HG02763 (cell line): ENCODE measurements around the gene TTC33.
"Not testable (repeated sequence)": the region's sequence is repeated elsewhere in the genome, so short reads cannot be mapped to it uniquely, and the experiment has no call there.

Experiments used
- ATAC-seq: cut with Tn5 transposase; IDR thresholded peaks from one replicate; pipeline ENCODE4 v1.9.1; 2021; ENCODE audit warnings: mild to moderate bottlenecking, moderate library complexity; ENCODE audit not compliant: unreplicated experiment

TTC33 gene

DNA sequence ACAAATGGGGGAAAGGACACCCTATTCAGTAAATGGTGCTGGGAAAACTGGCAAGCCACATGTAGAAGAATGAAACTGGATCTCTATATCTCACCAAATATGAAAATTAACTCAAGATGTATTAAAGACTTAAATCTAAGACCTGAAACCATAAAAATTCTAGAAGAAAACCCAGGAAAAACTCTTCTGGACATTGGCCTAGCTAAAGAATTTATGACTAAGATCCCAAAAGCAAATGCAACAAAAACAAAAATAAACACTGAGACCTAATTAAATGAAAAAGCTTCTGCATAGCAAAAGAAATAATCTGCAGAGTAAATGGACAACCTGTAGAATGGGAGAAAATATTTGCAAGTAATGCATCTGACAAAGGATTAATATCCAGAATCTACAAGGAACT lies 99.7 kb downstream of the TTC33 start:
- ATAC-seq: not testable (repeated sequence)

DNA sequence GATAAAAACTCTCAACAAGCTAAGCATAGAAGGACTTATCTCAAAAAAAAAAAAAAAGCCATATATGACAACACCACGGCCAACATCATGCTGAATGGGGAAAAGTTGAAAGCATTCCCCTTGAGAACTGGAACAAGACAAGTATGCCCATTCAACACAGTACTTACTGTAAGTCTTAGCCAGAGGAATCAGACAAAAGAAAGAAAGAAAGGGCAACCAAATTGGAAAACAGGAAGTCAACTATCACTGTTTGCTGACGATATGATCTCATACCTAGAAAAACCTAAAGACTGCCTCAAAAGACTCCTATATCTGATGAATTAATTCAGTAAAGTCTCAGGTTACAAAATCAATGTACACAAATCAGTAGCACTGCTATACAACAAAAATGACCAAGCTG lies 100.6 kb downstream of the TTC33 start:
- ATAC-seq: no peak

DNA sequence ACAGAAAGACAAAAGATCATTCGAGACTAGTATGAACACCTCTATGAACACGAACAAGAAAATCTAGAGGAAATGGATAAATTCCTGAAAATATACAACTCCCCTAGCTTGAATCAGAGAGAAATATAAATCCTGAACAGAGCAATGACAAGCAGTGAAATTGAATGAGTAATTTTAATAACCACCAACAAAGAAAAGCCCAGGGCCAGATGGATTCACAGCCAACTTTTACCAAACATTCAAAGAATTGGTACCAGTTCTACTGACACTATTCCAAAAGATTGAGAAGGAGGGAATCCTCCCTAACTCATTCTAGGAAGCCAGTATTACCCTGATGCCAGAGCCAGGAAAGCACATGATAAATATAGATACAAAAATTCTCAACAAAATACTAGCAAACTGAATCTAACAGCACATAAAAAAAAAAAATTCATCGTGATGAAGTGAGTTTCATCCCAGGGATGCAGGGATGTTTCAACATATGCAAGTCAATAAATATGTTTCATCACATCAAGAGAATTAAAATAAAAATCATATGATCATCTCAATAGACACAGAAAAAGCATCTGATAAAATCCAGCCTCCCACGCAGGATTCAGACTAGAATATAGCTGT lies 101.3 kb downstream of the TTC33 start:
- no peak for ATAC-seq

DNA sequence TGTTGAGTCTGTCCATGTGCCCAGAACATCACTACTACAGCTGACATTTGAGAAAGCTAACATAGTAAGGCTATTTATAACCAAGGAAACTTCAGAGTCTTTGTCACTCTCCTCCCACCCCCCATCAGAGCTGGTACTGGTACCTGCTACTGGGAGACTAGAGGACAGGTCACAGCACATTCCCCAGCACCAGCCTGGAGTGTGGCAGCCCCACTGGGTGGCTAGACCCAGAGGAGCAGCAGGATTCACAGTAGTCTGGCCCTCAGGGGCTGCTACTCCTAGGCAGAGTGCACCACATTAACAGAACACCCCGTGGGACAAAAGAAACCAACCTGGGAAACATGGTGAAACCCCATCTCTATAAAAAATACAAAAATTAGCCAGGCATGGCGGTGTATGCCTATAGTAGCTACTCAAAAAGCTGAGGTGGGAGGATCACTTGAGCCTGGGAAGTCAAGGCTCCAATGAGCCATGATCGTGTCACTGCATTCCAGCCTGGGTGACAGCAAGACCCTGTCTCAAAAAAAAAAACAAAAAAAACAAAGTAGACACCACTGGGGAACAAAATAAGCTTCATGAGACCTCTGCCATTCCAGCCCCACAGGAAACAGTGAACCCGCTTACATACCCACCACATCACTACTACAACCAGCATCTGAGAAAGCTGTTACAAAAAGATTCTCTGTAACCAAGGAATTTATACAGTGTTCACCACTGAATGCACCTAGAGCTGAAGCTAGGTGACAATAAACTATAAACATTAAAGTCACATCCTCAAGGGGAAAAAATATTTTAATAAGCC lies 102.3 kb downstream of the TTC33 start:
- ATAC-seq: no peak

DNA sequence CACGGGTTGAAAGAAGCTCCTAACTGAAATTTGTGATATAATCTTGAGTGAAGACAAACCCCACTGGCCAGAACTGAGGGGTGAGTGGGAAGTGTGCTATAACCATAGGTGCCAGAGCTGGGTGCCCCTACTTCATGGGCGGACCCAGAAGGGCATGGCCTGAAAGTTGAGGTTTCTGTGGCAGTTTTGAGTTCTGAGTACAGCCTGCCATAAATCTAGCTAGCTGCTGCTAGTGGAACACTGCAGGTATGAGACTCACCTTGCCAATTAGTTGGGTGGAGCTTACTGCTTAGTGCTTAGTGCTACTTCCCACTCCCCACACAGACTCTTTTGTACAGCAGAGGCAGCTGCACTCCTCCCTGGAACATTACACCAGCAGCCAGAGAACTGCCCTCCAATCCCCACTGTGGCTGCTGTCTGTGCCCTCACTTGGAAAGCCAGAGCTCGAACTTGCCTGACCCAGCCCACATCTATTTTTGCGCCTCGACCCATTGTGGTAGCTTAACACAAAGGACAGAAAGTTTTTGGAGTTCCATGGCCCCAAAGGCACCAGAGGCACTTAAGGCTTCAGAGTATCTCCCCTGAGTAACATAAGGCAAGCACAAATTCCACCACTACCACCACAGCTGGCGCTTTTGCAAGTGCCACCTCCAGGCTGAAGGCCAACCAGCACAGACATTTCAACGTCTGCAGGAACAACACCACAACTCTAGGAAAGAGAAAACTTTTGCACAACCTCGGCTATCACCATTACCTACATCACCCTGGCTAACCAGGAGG lies 103.1 kb downstream of the TTC33 start:
- ATAC-seq: no peak

DNA sequence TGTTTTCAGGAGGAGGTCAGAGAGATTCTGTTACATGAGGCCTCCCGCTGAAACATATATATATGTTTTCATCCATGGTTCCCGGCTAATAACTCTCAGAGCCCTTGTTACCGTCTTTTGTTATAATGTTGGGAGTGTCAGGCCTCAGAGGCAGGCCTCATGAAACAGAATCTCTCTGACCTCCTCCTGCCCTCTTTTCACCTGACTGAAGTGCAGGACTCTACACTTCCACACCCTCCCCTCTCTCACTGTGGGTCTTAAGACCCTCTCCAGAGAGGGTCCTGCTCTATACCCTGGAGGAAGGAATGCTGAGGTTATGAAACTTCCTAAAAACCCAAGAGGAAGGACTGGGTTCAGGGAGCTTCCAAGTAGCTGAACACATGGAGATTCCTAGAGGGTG lies 104.6 kb downstream of the TTC33 start:
- ATAC-seq: no peak

DNA sequence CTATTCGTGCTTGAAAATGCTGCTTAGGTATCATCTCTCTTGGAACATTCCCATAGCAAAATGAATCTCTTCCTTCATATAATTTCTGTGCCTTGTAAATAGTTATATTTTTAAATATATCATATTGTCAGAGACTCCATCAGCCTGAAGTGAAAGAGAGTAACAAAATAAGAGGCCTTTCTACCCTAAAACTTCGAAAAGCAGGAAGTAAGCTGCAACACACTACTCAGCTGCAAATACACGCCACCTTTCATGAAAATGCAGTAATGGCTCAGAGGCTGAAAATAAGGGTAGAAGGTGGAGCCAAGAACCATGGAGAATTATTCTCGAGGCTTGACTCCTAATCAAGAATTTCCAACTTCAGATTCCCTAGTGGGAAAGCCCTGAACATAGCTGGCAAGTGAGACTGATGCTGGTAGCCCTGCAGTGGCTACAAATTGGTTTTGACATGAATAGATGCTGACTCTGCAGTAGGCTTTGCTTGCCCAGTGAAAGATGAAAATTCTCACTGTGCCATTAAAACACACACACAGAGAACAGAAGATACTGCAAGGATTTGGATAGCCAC lies 106.2 kb downstream of the TTC33 start:
- ATAC-seq: no peak

DNA sequence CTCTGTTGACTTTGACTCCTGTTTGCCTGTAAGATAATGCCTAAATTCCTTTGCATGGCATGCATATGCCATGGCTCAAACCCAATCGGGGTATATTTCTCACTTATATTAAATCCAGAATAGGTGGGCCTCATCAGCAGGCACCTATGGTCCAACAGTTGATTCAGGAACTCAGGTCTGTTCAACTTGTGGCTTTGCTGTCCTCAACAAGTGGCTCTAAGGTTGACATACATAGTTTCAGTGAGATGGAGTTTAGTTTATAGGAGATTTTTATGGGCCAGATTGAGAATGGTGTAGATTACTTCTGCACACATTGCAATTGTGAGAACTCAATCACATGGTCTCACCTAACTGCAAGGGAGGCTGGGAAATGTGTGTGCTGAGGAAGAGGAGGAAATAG lies 107.6 kb downstream of the TTC33 start:
- no peak for ATAC-seq

DNA sequence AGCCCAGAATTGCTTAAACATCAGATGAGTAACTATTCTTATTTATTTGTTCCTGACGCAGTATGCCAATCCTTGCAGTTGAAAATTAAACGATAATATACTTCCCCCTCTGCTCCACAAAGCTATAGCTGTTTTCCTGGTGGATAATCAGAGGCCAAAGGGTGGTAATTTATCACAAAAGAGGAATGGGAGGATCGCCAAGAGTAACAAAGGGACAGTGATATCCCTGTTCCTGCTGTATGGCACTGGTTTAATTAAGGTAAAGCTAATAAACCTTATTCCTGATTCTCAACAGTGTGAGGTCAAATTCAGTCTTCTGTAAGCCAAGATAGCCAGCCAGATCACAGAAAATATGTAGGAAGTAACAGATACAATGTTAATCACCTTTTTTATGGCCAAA lies 109.5 kb downstream of the TTC33 start:
- ATAC-seq: no peak

DNA sequence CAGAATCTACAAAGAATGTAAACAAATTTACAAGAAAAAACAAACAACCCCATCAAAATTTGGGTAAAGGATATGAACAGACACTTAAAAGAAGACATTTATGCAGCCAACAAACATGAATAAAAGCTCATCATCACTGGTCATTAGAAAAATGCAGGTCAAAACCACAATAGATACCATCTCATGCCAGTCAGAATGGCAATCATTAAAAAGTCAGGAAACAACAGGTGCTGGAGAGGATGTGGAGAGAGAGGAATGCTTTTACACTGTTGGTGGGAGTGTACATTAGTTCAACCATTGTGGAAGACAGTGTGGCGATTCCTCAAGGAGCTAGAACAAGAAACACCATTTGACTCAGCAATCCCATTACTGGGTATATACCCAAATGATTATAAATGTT lies 116.2 kb downstream of the TTC33 start:
- ATAC-seq: not testable (repeated sequence)

DNA sequence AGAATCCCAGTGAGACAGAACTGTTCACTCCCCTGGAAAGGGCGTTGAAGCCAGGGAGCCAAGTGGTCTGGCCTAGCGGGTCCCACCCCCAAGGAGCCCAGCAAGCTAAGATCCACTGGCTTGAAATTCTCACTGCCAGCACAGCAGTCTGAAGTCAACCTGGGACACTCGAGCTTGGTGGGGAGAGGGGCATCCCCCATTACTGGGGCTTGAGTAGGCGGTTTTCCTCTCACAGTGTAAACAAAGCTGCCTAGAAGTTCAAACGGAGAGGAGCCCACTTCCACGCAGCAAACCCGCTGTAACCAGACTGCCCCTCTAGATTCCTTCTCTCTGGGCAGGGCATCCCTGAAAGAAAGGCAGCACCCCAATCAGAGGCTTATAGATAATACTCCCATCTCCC lies 121.2 kb downstream of the TTC33 start:
- no peak for ATAC-seq

DNA sequence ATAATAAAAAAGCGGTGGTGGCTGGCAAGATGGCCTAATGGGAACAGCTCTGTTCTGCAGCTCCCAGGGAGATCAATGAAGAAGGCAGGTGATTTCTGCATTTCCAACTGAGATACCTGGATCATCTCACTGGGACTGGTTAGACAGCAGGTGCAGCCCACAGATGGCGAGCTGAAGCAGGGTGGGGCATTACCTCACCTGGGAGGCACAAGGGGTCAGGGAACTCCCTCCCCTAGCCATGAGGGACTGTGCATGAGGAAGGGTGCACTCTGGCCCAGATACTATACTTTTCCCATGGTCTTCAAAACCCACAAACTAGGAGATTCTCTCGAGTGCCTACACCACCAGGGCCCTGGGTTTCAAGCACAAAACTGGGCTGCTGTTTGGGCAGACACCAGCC lies 121.6 kb downstream of the TTC33 start:
- no peak for ATAC-seq

DNA sequence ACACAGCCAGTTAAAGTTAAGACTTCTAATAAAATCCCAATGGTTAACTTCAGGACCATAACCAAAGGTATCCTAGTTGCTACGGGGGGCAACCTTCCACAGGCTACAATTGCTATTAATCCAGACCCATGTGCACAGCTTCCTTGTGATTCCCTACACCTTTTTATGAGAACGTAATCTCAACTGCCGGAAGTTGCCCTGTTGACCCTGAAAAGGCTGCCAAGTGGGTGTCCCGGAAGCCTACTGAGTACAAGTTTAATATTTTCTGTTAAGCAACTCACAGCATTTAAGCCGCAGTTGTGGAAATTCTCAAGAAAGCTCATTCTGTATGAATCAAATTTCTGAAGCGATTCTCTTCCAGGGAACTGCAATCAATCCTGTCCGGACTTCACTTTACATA lies 124.5 kb downstream of the TTC33 start:
- no peak for ATAC-seq

DNA sequence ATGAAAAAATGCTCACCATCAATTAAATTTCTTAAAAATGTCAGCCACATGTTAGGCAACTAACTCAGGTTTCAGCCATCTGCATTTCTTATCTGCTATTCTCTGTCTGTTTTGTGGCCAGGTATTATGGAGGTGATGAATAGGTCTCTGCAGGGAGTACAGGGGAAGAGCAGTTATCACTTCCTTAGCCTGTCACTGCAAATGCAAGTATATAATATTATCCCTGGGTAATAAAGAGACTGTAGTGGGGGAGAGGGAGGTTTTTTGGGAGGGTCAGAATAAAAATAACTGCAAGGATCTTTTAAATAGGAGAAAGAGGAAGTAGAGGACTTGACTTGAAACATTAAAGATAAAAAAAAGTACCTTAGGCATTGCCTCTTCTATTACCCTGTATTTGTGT lies 125.6 kb downstream of the TTC33 start:
- ATAC-seq: no peak

DNA sequence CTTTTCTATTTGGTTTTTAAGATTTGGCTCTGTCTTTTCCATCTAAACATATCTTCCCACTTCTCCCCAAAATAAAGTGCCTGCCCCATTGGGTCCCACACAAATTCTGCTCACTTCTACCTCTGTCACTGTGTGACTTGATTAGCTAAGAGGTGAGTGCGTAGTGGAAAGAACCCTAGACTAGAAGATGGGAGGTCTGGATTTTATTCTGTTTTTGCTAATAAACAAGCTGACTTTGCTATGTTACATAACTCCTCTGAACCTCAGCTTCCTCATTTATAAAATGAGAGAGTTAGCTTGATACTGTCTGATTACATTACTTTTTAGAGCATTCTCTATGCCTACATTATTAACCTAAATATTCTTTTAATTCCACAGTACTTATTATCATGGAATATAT lies 127.4 kb downstream of the TTC33 start:
- no peak for ATAC-seq

DNA sequence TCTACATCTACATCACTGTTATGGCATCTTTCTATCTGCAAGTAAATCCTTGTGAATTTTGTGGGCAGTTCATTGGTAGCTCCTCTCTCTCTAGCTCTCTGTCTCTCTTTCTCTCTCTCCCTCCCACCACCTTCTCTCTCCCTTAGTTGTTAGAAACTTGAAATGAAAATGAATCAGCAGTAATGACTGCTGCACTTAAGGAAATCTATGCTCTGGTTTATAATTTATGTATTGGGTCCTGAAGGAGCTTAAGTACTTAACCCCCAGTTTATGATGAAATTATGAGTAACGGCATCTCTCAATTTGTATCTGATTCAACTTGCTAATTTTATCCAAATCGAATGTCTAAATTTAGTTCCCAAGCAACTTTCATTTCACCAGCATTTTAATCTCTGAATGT lies 128.1 kb downstream of the TTC33 start:
- ATAC-seq: no peak

DNA sequence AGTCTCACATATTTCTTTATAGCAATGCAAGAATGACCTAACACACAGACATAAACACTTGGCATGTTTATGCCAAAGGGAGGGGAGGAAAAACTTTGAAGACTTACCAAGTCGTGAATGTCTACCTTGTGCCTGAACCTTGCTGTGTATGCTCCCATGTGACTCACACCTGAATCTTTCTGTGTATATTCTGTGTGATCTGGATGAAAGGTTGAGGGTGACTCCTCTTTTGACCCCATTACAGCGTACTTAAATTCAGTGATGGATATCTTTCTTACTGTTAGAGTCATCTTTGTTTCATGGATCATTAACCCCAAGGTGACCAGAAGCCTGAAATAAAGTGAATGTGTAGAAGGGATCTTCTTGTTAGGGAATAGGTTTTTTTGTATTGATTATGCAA lies 129.0 kb downstream of the TTC33 start:
- ATAC-seq: no peak

DNA sequence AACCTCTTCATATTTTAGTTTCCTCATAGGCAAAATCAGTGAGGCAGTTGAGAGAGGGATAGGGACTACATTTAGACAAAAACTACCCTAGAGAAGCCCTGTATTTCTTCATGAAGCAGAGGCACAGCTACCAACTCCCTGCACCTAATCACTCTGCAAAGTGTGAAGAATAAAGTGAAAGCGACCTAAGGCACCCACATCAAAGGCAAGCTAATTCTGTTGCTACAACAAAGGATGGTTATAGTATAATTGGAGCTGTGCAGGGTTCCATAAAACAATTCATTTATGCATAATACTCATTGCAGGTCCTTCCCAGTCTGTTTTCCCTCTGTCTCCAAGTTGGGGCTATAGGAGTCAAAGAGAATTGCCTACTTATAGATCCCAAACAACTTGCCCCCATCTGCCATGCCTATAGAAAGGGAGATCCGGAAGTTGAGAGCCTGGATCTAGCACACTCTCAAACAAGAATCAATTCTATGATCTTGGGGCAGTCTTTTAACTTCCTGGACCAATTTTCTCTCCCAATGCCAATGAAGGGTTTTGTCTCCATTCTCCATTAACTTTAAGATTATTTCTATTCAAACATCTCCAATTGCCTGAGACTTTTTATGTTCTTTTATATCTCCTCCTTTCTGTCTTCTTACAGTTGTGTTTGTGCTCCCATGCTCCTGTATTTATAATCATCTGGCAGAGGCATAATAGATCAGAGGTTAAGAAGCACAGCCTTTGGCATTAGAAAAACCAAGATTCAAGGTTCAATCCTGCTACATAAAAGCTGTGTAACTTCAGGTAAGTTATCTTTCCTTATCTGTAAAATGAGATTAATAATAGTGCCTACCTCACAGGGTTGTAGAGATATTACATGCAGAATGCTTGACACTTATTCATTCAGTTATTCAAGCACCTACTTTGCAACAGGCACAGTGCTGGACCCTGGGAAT lies 132.0 kb downstream of the TTC33 start:
- ATAC-seq: no peak

DNA sequence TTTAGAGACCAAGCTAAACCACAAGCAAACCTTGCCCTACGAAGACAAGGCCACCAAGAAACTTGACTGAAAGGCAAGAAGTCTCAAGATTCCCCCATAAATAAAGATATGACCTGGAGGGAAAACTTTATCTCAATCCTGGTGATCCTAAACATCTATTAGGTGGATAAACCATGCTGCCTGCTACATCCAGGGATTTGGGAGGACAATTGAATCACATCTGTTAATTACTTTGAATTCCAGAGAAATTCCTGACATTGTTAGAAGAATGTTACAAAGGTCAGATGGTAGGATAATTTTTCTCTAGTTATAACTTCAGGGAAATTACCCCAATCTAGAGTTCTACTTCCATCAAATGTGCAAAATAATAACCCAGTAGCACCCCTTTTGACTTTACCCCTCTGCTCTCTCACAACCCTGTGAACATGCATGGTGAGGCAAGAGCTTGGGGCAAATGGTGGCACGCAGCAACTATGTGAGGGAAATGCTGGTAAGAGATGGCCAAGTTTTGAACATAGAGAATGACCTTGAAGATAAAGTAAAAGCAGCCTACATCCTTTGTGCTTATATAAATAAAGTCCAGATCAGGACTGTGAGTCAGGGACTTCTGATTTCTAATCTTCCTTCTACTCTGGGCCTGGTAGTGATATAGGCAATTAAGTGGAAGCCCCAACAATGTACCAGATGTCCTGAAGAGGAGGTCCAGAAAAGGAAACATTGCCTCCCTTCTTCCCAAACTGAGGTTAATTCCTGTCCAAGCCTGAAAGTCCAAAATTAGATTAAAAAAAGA lies 133.1 kb downstream of the TTC33 start:
- ATAC-seq: no peak

DNA sequence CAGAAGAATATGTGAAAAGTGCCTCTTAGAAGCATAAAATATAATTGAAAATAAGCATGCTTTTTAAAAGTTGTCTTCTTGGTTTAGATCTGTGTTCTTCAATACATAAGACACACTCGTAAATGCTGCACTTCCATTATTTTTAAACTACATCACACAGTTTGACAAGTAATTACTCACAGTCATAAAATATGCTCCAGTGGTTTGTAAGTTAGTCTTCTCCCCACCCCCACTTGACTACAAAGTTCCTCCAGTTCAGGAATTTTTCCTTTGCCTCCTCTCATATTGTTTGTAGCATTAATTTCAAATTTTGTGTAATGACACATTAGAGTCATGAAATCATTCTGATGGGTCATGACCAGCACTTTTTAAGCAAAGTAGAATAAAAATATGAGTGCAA lies 136.3 kb downstream of the TTC33 start:
- ATAC-seq: no peak
